Hepatocyte (in vitro differentiated cells): ENCODE measurements around the gene ALG12. TPM values are rescaled to one million over a fixed set of nuclear protein-coding genes. Genes with fewer than 3 reads are reported as not detected.

Source experiments
- DNase-seq: peaks from one replicate; pipeline ENCODE4 v3.0.0-alpha.2; 2016; ENCODE audit warnings: low spot score
- H2AFZ ChIP-seq: fragments of 200-600 bp; sonication (generic); 2 replicates; pipeline ENCODE4 v1.6.0; 2016; ENCODE audit warnings: antibody characterized with exemption, mild to moderate bottlenecking
- H3K27ac ChIP-seq: fragments of 200-600 bp; sonication (generic); 2 replicates; pipeline ENCODE4 v1.5.1; 2016; ENCODE audit warnings: mild to moderate bottlenecking
- H3K27me3 ChIP-seq: fragments of 200-600 bp; sonication (generic); 2 replicates; pipeline ENCODE4 v1.6.1; 2016
- H3K36me3 ChIP-seq: fragments of 200-600 bp; sonication (generic); replicated peaks from 2 replicates; pipeline ENCODE4 v1.5.1; 2016; ENCODE audit warnings: low read depth; ENCODE audit not compliant: insufficient read depth
- H3K4me1 ChIP-seq: fragments of 200-600 bp; sonication (generic); 2 replicates; pipeline ENCODE4 v1.5.1; 2016; ENCODE audit warnings: mild to moderate bottlenecking, moderate library complexity; ENCODE audit not compliant: insufficient read depth
- H3K4me2 ChIP-seq: fragments of 200-600 bp; sonication (generic); 2 replicates; pipeline ENCODE4 v1.6.0; 2016
- H3K4me3 ChIP-seq: fragments of 200-600 bp; sonication (generic); 2 replicates; pipeline ENCODE4 v1.5.1; 2016; ENCODE audit warnings: mild to moderate bottlenecking
- H3K79me2 ChIP-seq: fragments of 200-600 bp; sonication (generic); 2 replicates; pipeline ENCODE4 v1.6.0; 2017; ENCODE audit warnings: mild to moderate bottlenecking
- H3K9me2 ChIP-seq: fragments of 200-600 bp; sonication (generic); replicated peaks from 2 replicates; pipeline ENCODE4 v1.6.0; 2017; ENCODE audit warnings: mild to moderate bottlenecking; ENCODE audit not compliant: insufficient read depth
- H3K9me3 ChIP-seq: fragments of 200-600 bp; sonication (generic); 2 replicates; pipeline ENCODE4 v1.5.1; 2016; ENCODE audit warnings: low read depth, mild to moderate bottlenecking
- H4K20me1 ChIP-seq: fragments of 200-600 bp; sonication (generic); 2 replicates; pipeline ENCODE4 v1.6.0; 2016; ENCODE audit warnings: mild to moderate bottlenecking; ENCODE audit not compliant: insufficient read depth, poor library complexity, severe bottlenecking
- CTCF ChIP-seq: fragments of 200-600 bp; sonication (generic); IDR thresholded peaks from 2 replicates; pipeline ENCODE4 v1.5.1; 2016; ENCODE audit warnings: antibody characterized with exemption, mild to moderate bottlenecking; ENCODE audit not compliant: poor library complexity
- EZH2 ChIP-seq: fragments of 200-600 bp; sonication (generic); IDR thresholded peaks from 2 replicates; pipeline ENCODE4 v1.6.1; 2016; ENCODE audit warnings: antibody characterized with exemption, mild to moderate bottlenecking, borderline replicate concordance
- EZH2phosphoT487 ChIP-seq: fragments of 200-600 bp; sonication (generic); IDR thresholded peaks from one replicate; pipeline ENCODE4 v1.6.1; 2018; ENCODE audit warnings: antibody characterized with exemption, mild to moderate bottlenecking, low read depth, moderate library complexity; ENCODE audit not compliant: unreplicated experiment, severe bottlenecking
- WGBS: methylation state at CpG from one replicate; pipeline ENCODE4 v1.1.6; 2016; ENCODE audit warnings: low lambda C conversion rate; ENCODE audit errors: missing lambda C conversion rate; 5-methylcytosine and 5-hydroxymethylcytosine counted together
- polyA plus RNA-seq: library from polyadenylated mRNA; unstranded; fragments of >200 nt; fragmentation: Nextera tagmentation; extraction: Ambion mirVana; gene quantifications from 2 replicates; pipeline ENCODE4 v1.2.1, GENCODE V29; 2016
- total RNA-seq: library from RNA; depleted of rRNA; stranded (reverse); fragments of >200 nt; gene quantifications from 2 replicates; pipeline ENCODE4 v1.2.3, GENCODE V29; 2014

ALG12 gene
- total and polyA plus RNA-seq, 2 experiments from 2014 or later = 30.8 to 69.6 TPM

- no peaks in the 10 kb centered on the region for H3K27me3 ChIP-seq
- H3K4me3 ChIP-seq = no peak overlapping the region
- H3K4me2 ChIP-seq = no peak overlapping the region
- H3K27ac ChIP-seq = no peak overlapping the region
- WGBS = 93% methylated on average over 15 of the region's 16 CpGs
- H3K4me1 ChIP-seq = no peaks in the 10 kb centered on the region
- no peaks in the 10 kb centered on the region for H3K36me3 ChIP-seq
- H4K20me1 ChIP-seq = peaks cover 3% of the 10 kb centered on the region
- peaks cover 7% of the 10 kb centered on the region for H3K9me3 ChIP-seq
- H3K79me2 ChIP-seq = peaks cover 97% of the 10 kb centered on the region
- no peaks in the 10 kb centered on the region for H3K9me2 ChIP-seq
- H2AFZ ChIP-seq = no peak overlapping the region
- no peak for DNase-seq
- TF ChIP-seq EZH2phosphoT487 = no peak
- no peak for TF ChIP-seq CTCF
- no peak for TF ChIP-seq EZH2
Measured at GRCh38 chr22:49873228-49873940, 44.9 kb downstream of the ALG12 start.

GRCh38 chr22:49872347-49872746, 45.9 kb downstream of the ALG12 start:
- TF ChIP-seq CTCF (no peak), EZH2phosphoT487 (no peak), EZH2 (no peak)
- Histone ChIP-seq H3K27me3 (no peaks in the 10 kb centered on the region), H3K4me3 (no peak overlapping the region), H3K36me3 (no peaks in the 10 kb centered on the region), H3K79me2 (peaks cover 97% of the 10 kb centered on the region), H3K9me3 (peaks cover 7% of the 10 kb centered on the region), H3K9me2 (no peaks in the 10 kb centered on the region), H3K27ac (no peak overlapping the region), H3K4me1 (no peaks in the 10 kb centered on the region), H4K20me1 (peaks cover 3% of the 10 kb centered on the region), H3K4me2 (no peak overlapping the region), H2AFZ (no peak overlapping the region)
- 95% methylated on average over 7 of the region's 7 CpGs for WGBS
- no peak for DNase-seq

- no peak overlapping the region for H2AFZ ChIP-seq
- no peaks in the 10 kb centered on the region for H3K27me3 ChIP-seq
- no peak overlapping the region for H3K4me2 ChIP-seq
- WGBS = 100% methylated on average over 4 of the region's 4 CpGs
- H3K79me2 ChIP-seq = peaks cover 97% of the 10 kb centered on the region
- no peaks in the 10 kb centered on the region for H3K9me2 ChIP-seq
- H3K4me3 ChIP-seq = no peak overlapping the region
- no peak for TF ChIP-seq EZH2
- TF ChIP-seq EZH2phosphoT487 = no peak
- no peak for TF ChIP-seq CTCF
- no peak for DNase-seq
- H3K36me3 ChIP-seq = no peaks in the 10 kb centered on the region
- no peaks in the 10 kb centered on the region for H3K4me1 ChIP-seq
- peaks cover 7% of the 10 kb centered on the region for H3K9me3 ChIP-seq
- peaks cover 3% of the 10 kb centered on the region for H4K20me1 ChIP-seq
- H3K27ac ChIP-seq = no peak overlapping the region
Measured at GRCh38 chr22:49871482-49871881, 46.8 kb downstream of the ALG12 start.
